ENCODE measurements around the gene CHD9.
"Not testable (repeated sequence)": the region's sequence is repeated elsewhere in the genome, so short reads cannot be mapped to it uniquely, and the experiment has no call there.

The CHD9 gene

GRCh38 chr16:53054670-53055485 lies at the start of gene CHD9:
Gene CHD9 (plus strand): TSS chr16:53054991. CDS start chr16:53156090, 101,099 bp downstream.
- peak; percentile 95 for DNase-seq

- no peak for DNase-seq
Observed at GRCh38 chr16:53007095-53007494, 47.7 kb upstream of the CHD9 start.

GRCh38 chr16:53014287-53014686 lies 40.5 kb upstream of the CHD9 start:
- DNase-seq: no peak

- no peak for DNase-seq
Observed at GRCh38 chr16:53018834-53019416, 35.9 kb upstream of the CHD9 start.

- peak; percentile 76 for DNase-seq
Observed at GRCh38 chr16:53022374-53022773, 32.4 kb upstream of the CHD9 start.

- no peak for DNase-seq
Observed at GRCh38 chr16:53024045-53024444, 30.7 kb upstream of the CHD9 start.

- no peak for DNase-seq
Observed at GRCh38 chr16:53029971-53030370, 24.8 kb upstream of the CHD9 start.

- DNase-seq: no peak
Observed at GRCh38 chr16:53031323-53031942, 23.4 kb upstream of the CHD9 start.

- no peak for DNase-seq
Observed at GRCh38 chr16:53034306-53034705, 20.5 kb upstream of the CHD9 start.

- no peak for DNase-seq
Observed at GRCh38 chr16:53035176-53035942, 19.4 kb upstream of the CHD9 start.

GRCh38 chr16:53036066-53036465 lies 18.7 kb upstream of the CHD9 start:
- DNase-seq: no peak

GRCh38 chr16:53036711-53037110 lies 18.1 kb upstream of the CHD9 start:
- not testable (repeated sequence) for DNase-seq

GRCh38 chr16:53040788-53041187 lies 14.0 kb upstream of the CHD9 start:
- DNase-seq: no peak

- DNase-seq: no peak
Observed at GRCh38 chr16:53041320-53042051, 13.3 kb upstream of the CHD9 start.

GRCh38 chr16:53042235-53042701 lies 12.5 kb upstream of the CHD9 start:
- DNase-seq: no peak

- DNase-seq: no peak
Observed at GRCh38 chr16:53043428-53043831, 11.4 kb upstream of the CHD9 start.

- no peak for DNase-seq
Observed at GRCh38 chr16:53043986-53044601, 10.7 kb upstream of the CHD9 start.

GRCh38 chr16:53045341-53046220 lies 9.2 kb upstream of the CHD9 start:
- no peak for DNase-seq

GRCh38 chr16:53047515-53047914 lies 7.3 kb upstream of the CHD9 start:
- DNase-seq: not testable (repeated sequence)

- no peak for DNase-seq
Observed at GRCh38 chr16:53048139-53048915, 6.5 kb upstream of the CHD9 start.
